ENCODE data around the gene GID8. TPM values are rescaled to one million over a fixed set of nuclear protein-coding genes. Genes with fewer than 3 reads are reported as not detected.

The GID8 gene
- total and polyA plus RNA-seq, 2 experiments from 2014 or later, result 17.6 to 31.0 TPM

DNA sequence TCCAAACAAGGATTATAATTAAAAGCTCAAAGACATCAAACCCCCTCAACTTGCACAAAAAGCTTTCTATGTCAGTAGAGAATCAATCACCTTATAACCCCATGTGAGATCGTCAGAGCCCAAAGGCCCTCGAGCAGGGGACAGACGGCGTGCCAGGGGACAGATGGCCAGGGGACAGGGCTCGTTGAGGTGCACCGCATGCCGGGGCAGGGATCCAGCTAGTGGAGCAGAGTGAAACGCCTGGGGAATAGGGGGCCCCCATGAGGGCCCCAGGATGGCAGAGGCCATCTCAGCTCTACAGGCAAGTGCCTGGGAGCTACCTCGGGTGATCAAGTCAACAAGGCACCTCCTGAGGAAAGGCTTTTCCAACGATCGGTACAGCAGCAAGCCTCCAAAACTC is 40.3 kb upstream of the GID8 start:
- DNase-seq, result no peak
- H3K4me2 ChIP-seq (ENCODE audit: unreplicated experiment), result no peak overlapping the region
- no peaks in the 10 kb centered on the region for H3K4me1 ChIP-seq (ENCODE audit: insufficient read depth)
- H3K4me3 ChIP-seq, result no peak overlapping the region
- H3K79me2 ChIP-seq (ENCODE audit: insufficient read depth), result no peaks in the 10 kb centered on the region; the same call in 1 of the 2 replicates
- peaks cover 18% of the 10 kb centered on the region for H3F3A ChIP-seq (ENCODE audit: insufficient read depth)
- H2AFZ ChIP-seq, result no peak overlapping the region
- H3K36me3 ChIP-seq (ENCODE audit: low read depth), result peaks cover 37% of the 10 kb centered on the region
- no peak overlapping the region for H3K27ac ChIP-seq
- no peaks in the 10 kb centered on the region for H4K20me1 ChIP-seq (ENCODE audit: insufficient read depth)
- in situ Hi-C loops (cut with MboI), result no loop called here
- whole genome bisulfite sequencing, 2 experiments (ENCODE audit: low coverage in 1 of 2, low lambda C conversion rate in 2 of 2, missing lambda C conversion rate in 2 of 2), result 59 to 66% methylated on average over 10 to 11 of the region's 11 CpGs
- H3K9me2 ChIP-seq (ENCODE audit: insufficient read depth), result no peaks in the 10 kb centered on the region
- TF ChIP-seq EZH2 (IDR thresholded peaks at IDR 0.05; ENCODE audit: insufficient read depth, poor library complexity, severe bottlenecking) (no peak), EZH2phosphoT487 (IDR thresholded peaks at IDR 0.05; ENCODE audit: insufficient read depth, low read depth) (no peak)
- no peaks in the 10 kb centered on the region for H3K9me3 ChIP-seq (ENCODE audit: low read depth)
- H3K27me3 ChIP-seq (replicated peaks; ENCODE audit: insufficient read depth), result no peaks in the 10 kb centered on the region
- H3K9ac ChIP-seq, result no peak overlapping the region

DNA sequence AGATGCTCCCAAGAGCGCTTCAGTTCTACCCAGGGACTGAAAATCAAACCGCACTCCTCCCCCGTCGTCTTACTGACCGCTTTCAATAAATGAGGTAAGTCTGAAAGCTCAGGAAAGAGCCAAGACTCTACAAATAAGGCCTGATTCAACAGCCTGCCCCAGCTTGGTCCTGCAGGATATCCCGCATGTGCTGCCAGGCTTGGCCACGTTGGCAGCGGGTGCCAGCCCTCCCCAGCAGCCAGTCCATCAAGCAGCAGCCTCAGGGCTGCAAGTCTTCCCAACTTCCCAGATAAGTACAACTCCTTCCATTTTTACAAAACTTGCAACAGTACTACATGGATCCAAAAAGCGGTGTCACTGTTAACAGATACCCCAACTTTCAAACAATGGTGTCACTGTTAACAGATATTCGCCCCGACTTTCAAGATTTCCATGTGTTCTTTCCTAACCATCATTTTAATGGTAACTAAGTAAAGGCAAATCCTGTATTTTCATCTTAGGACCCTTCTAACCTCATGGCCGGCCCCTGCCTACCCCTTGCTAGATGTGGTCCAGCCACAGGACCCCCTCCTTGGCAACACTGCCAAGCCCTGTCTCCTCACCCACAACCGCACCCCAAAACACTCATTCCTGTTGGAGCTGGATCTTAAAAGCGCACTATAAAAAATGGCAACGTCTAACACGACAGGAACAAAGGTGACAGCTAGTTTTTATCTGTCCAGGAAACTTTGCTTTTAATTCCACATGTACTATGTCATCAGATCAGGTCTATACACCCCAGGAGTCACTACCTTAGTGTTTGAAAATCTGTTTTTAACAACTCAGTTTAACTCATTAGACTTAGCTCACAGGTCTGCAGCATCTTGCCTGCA is 39.6 kb upstream of the GID8 start:
- Histone ChIP-seq H3K9me2 (ENCODE audit: insufficient read depth) (no peaks in the 10 kb centered on the region), H3K36me3 (ENCODE audit: low read depth) (peaks cover 34% of the 10 kb centered on the region)

DNA sequence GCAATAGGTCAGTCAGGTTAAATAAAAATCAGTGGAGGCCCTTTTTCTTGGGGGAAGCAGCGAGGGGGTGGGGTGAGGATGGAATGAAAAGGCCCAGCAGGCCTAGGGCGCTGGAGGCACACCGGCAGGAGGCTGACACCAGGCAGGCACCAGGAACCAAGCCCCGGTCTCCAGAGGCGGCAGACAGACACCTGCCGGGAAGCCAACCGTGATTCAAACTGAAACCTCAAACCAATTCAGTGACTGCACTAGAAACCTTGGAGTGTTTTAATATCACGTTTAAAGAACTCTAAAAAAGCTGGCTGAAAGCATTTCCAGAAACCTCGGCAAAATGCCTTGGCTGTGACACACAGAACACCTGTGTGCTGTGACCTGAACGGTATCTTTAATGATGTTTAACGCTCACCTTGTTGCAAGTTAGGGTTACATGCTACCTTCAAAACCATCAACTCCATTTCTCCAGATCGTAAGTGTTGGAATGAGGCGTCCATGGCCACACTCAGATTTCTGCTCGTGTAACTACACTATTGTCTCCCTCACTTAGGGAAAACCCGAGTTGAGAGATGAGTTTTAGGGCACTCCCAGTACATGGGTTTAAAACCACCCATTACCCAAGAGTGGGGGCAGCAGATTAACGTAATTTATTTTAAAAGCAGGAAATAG is 38.8 kb upstream of the GID8 start:
- Histone ChIP-seq H3K9me3 (ENCODE audit: low read depth) (no peaks in the 10 kb centered on the region), H2AFZ (no peak overlapping the region), H3K4me3 (no peak overlapping the region), H4K20me1 (ENCODE audit: insufficient read depth) (peaks cover 2% of the 10 kb centered on the region; the same call in 1 of the 2 replicates), H3K27me3 (replicated peaks; ENCODE audit: insufficient read depth) (no peaks in the 10 kb centered on the region), H3K4me2 (ENCODE audit: unreplicated experiment) (no peak overlapping the region), H3F3A (ENCODE audit: insufficient read depth) (peaks cover 22% of the 10 kb centered on the region), H3K9ac (no peak overlapping the region), H3K79me2 (ENCODE audit: insufficient read depth) (peaks cover 8% of the 10 kb centered on the region), H3K4me1 (ENCODE audit: insufficient read depth) (no peaks in the 10 kb centered on the region), H3K9me2 (ENCODE audit: insufficient read depth) (no peaks in the 10 kb centered on the region), H3K36me3 (ENCODE audit: low read depth) (peaks cover 34% of the 10 kb centered on the region), H3K27ac (no peak overlapping the region)
- TF ChIP-seq EZH2 (IDR thresholded peaks at IDR 0.05; ENCODE audit: insufficient read depth, poor library complexity, severe bottlenecking), result no peak
- no peak for TF ChIP-seq EZH2phosphoT487 (IDR thresholded peaks at IDR 0.05; ENCODE audit: insufficient read depth, low read depth)
- in situ Hi-C loops (cut with MboI), result no loop called here
- DNase-seq, result no peak
- WGBS, 2 experiments (ENCODE audit: low coverage in 1 of 2, low lambda C conversion rate in 2 of 2, missing lambda C conversion rate in 2 of 2), result 51 to 56% methylated on average over 16 of the region's 16 CpGs

More for the DNA sequence above, 39.6 kb upstream of the GID8 start:
- WGBS, 2 experiments (ENCODE audit: low coverage in 1 of 2, low lambda C conversion rate in 2 of 2, missing lambda C conversion rate in 2 of 2), result 65 to 73% methylated on average over 16 of the region's 16 CpGs
- TF ChIP-seq EZH2 (IDR thresholded peaks at IDR 0.05; ENCODE audit: insufficient read depth, poor library complexity, severe bottlenecking), result no peak
- TF ChIP-seq EZH2phosphoT487 (IDR thresholded peaks at IDR 0.05; ENCODE audit: insufficient read depth, low read depth), result no peak
- Histone ChIP-seq H2AFZ (no peak overlapping the region), H3K27me3 (replicated peaks; ENCODE audit: insufficient read depth) (no peaks in the 10 kb centered on the region), H4K20me1 (ENCODE audit: insufficient read depth) (no peaks in the 10 kb centered on the region), H3K27ac (no peak overlapping the region), H3F3A (ENCODE audit: insufficient read depth) (peaks cover 22% of the 10 kb centered on the region), H3K9ac (no peak overlapping the region), H3K4me3 (no peak overlapping the region), H3K4me1 (ENCODE audit: insufficient read depth) (no peaks in the 10 kb centered on the region), H3K4me2 (ENCODE audit: unreplicated experiment) (no peak overlapping the region), H3K79me2 (ENCODE audit: insufficient read depth) (peaks cover under 1% of the 10 kb centered on the region; the same call in 1 of the 2 replicates), H3K9me3 (ENCODE audit: low read depth) (no peaks in the 10 kb centered on the region)
- in situ Hi-C loops (cut with MboI), result no loop called here
- DNase-seq, result peak; percentile 14

GRCh38 chr20:62899633-62900051 is 38.3 kb upstream of the GID8 start:
- H3K27ac ChIP-seq, result no peak overlapping the region
- no peaks in the 10 kb centered on the region for H3K9me2 ChIP-seq (ENCODE audit: insufficient read depth)
- peaks cover 34% of the 10 kb centered on the region for H3K36me3 ChIP-seq (ENCODE audit: low read depth)
- H3K4me1 ChIP-seq (ENCODE audit: insufficient read depth), result no peaks in the 10 kb centered on the region
- no peak overlapping the region for H3K4me2 ChIP-seq (ENCODE audit: unreplicated experiment)
- H3K9ac ChIP-seq, result no peak overlapping the region
- no peak overlapping the region for H2AFZ ChIP-seq
- peaks cover 13% of the 10 kb centered on the region for H3K79me2 ChIP-seq (ENCODE audit: insufficient read depth)
- TF ChIP-seq EZH2 (IDR thresholded peaks at IDR 0.05; ENCODE audit: insufficient read depth, poor library complexity, severe bottlenecking) (no peak), EZH2phosphoT487 (IDR thresholded peaks at IDR 0.05; ENCODE audit: insufficient read depth, low read depth) (no peak)
- no peaks in the 10 kb centered on the region for H3K27me3 ChIP-seq (replicated peaks; ENCODE audit: insufficient read depth)
- H3F3A ChIP-seq (ENCODE audit: insufficient read depth), result peaks cover 22% of the 10 kb centered on the region
- 20 to 21% methylated on average over 6 of the region's 6 CpGs for WGBS, 2 experiments (ENCODE audit: low coverage in 1 of 2, low lambda C conversion rate in 2 of 2, missing lambda C conversion rate in 2 of 2)
- H3K9me3 ChIP-seq (ENCODE audit: low read depth), result no peaks in the 10 kb centered on the region
- no peak overlapping the region for H3K4me3 ChIP-seq
- in situ Hi-C loops (cut with MboI), result no loop called here
- DNase-seq, result peak; percentile 32
- peaks cover 2% of the 10 kb centered on the region; the same call in 1 of the 2 replicates for H4K20me1 ChIP-seq (ENCODE audit: insufficient read depth)

Data from GM23248 (cell line).